GM12878 (cell line): Measurements from ENCODE around the gene C1GALT1. TPM values are rescaled to one million over a fixed set of nuclear protein-coding genes. Genes with fewer than 3 reads are reported as not detected.

Experiments used
- ATAC-seq: fragments of 200-7000 bp; cut with Tn5 transposase; 3 replicates; pipeline ENCODE4 v1.9.1; 2020; ENCODE audit warnings: mild to moderate bottlenecking, moderate library complexity
- Bru-seq: library from RNA; stranded (reverse); fragments of 400-500 nt; gene quantifications from one replicate; lab custom pipeline; 2021; lab: Mats Ljungman, UMichigan
- BruChase-seq, 2 experiments: library from RNA; stranded (reverse); fragments of 400-500 nt; gene quantifications; one replicate each; lab custom pipeline; 2021; lab: Mats Ljungman, UMichigan
- BruUV-seq: library from RNA; stranded (reverse); fragments of 400-500 nt; replicated peaks from 2 replicates; lab custom pipeline; 2021; lab: Mats Ljungman, UMichigan
- CTCF ChIA-PET: fragments of 300-600 bp; sonication (Branson Sonifier 250); formaldehyde crosslinking; extraction: SDS; loops from one replicate; lab custom pipeline; 2021; ENCODE audit warnings: inconsistent platforms; lab: Yijun Ruan, JAX
- POLR2A ChIA-PET: fragments of 350-600 bp; formaldehyde crosslinking; extraction: SDS; loops from one replicate; lab custom pipeline; 2021; ENCODE audit warnings: inconsistent platforms; lab: Charles Lee
- RAD21 ChIA-PET: fragments of 300-600 bp; sonication (Branson Sonifier 250); formaldehyde crosslinking; loops from one replicate; lab custom pipeline; 2023; ENCODE audit warnings: antibody characterized with exemption; ENCODE audit not compliant: unreplicated experiment; lab: Charles Lee
- SMC1A ChIA-PET: fragments of 300-600 bp; sonication (Branson Sonifier 250); formaldehyde crosslinking; loops from one replicate; lab custom pipeline; 2023; ENCODE audit not compliant: unreplicated experiment, uncharacterized antibody; lab: Charles Lee
- DNase-seq: peaks from one replicate; pipeline ENCODE4 v3.0.0-alpha.2; 2011; ENCODE audit warnings: low read depth, low spot score
- FAIRE-seq: peaks from 3 replicates; lab custom pipeline; 2011; peaks lifted over from hg19 to GRCh38; lab: Jason Lieb, UNC
- H2AFZ ChIP-seq: 2 replicates; pipeline ENCODE4 v1.6.0; 2011; ENCODE audit warnings: low read depth, low read length, control low read depth; ENCODE audit not compliant: control insufficient read depth
- H3K27ac ChIP-seq: 2 replicates; pipeline ENCODE4 v1.5.1; 2011; ENCODE audit warnings: control low read depth; ENCODE audit not compliant: control insufficient read depth, insufficient read depth
- H3K27me3 ChIP-seq, 2 experiments: replicated peaks in 1 of 2; 2 replicates each; pipeline versions ENCODE4 v1.6.0 to v1.6.1; 2011; ENCODE audit warnings: low read length in 1 of 2; ENCODE audit not compliant: control insufficient read depth in 2 of 2, insufficient read depth in 2 of 2
- H3K36me3 ChIP-seq, 2 experiments: 2 replicates each; pipeline ENCODE4 v1.5.1; 2011; ENCODE audit warnings: low read length in 1 of 2; ENCODE audit not compliant: control insufficient read depth in 2 of 2, insufficient read depth in 2 of 2
- H3K4me1 ChIP-seq: 2 replicates; pipeline ENCODE4 v1.6.1; 2011; ENCODE audit warnings: mild to moderate bottlenecking, low read length, moderate library complexity, mixed read lengths; ENCODE audit not compliant: control insufficient read depth, insufficient read depth
- H3K4me2 ChIP-seq: 2 replicates; pipeline ENCODE4 v1.6.0; 2011; ENCODE audit warnings: control low read depth; ENCODE audit not compliant: control insufficient read depth, insufficient read depth
- H3K4me3 ChIP-seq: fragments of 200-600 bp; sonication (generic); 2 replicates; pipeline ENCODE4 v1.5.1; 2016
- H3K79me2 ChIP-seq: 2 replicates; pipeline ENCODE4 v1.6.0; 2011; ENCODE audit warnings: low read length; ENCODE audit not compliant: control insufficient read depth, insufficient read depth
- H3K9ac ChIP-seq: 2 replicates; pipeline ENCODE4 v1.8.0; 2011; ENCODE audit warnings: low read length, control low read depth, mixed read lengths; ENCODE audit not compliant: control insufficient read depth, insufficient read depth
- H3K9me3 ChIP-seq: replicated peaks from 3 replicates; pipeline ENCODE4 v1.5.1; 2011; ENCODE audit warnings: mild to moderate bottlenecking, low read length; ENCODE audit not compliant: control insufficient read depth, insufficient read depth
- H4K20me1 ChIP-seq: 2 replicates; pipeline ENCODE4 v1.6.0; 2011; ENCODE audit not compliant: control insufficient read depth, insufficient read depth
- BMI1 ChIP-seq: fragments of 450-650 bp; IDR thresholded peaks from 2 replicates; pipeline ENCODE4 v1.6.1; 2016; ENCODE audit warnings: mild to moderate bottlenecking, moderate library complexity, borderline replicate concordance
- BRCA1 ChIP-seq: IDR thresholded peaks from 2 replicates; pipeline ENCODE4 v1.6.1; 2011; ENCODE audit warnings: low read depth, low read length, improper control_type of control experiment
- CUX1 ChIP-seq: IDR thresholded peaks from 2 replicates; pipeline ENCODE4 v1.6.1; 2012; ENCODE audit warnings: improper control_type of control experiment, low read depth, low read length; ENCODE audit not compliant: insufficient replicate concordance
- EGR1 ChIP-seq, 2 experiments: IDR thresholded peaks; 1 replicate in 1 of 2; 2 replicates in 1 of 2; pipeline ENCODE4 v1.6.1; 2011 to 2012; ENCODE audit warnings: low read depth in 2 of 2, low read length in 2 of 2, borderline replicate concordance in 1 of 2, mild to moderate bottlenecking in 1 of 2, moderate library complexity in 1 of 2
- EP300 ChIP-seq, 2 experiments: fragments of 150-350 bp in 1 of 2; IDR thresholded peaks; 2 replicates each; pipeline ENCODE4 v1.6.1; 2011 to 2012; ENCODE audit warnings: low read depth in 2 of 2, low read length in 2 of 2, borderline replicate concordance in 1 of 2, improper control_type of control experiment in 1 of 2, inconsistent platforms in 1 of 2; ENCODE audit not compliant: control insufficient read depth in 1 of 2
- HDGF ChIP-seq: fragments of 450-650 bp; IDR thresholded peaks from 2 replicates; pipeline ENCODE4 v1.6.1; 2016; ENCODE audit warnings: antibody characterized with exemption
- MEF2A ChIP-seq: IDR thresholded peaks from 2 replicates; pipeline ENCODE4 v1.6.1; 2011; ENCODE audit warnings: low read depth, mild to moderate bottlenecking, low read length, moderate library complexity; ENCODE audit not compliant: insufficient read depth
- TCF12 ChIP-seq: IDR thresholded peaks from 2 replicates; pipeline ENCODE4 v1.6.1; 2011; ENCODE audit warnings: low read depth, mild to moderate bottlenecking, low read length
- YBX1 ChIP-seq: fragments of 450-650 bp; IDR thresholded peaks from 2 replicates; pipeline ENCODE4 v1.6.1; 2016; ENCODE audit warnings: antibody characterized with exemption
- ZSCAN29 ChIP-seq: fragments of 450-650 bp; IDR thresholded peaks from 2 replicates; pipeline ENCODE4 v1.6.1; 2017; ENCODE audit warnings: mild to moderate bottlenecking, moderate library complexity
- WGBS: methylation state at CpG from one replicate; pipeline ENCODE4 v1.1.6; 2016; ENCODE audit warnings: low lambda C conversion rate; ENCODE audit not compliant: insufficient replicate concordance, insufficient coverage; ENCODE audit errors: missing lambda C conversion rate; 5-methylcytosine and 5-hydroxymethylcytosine counted together
- in situ Hi-C: fragments of 300-500 bp; cut with MboI; formaldehyde crosslinking; loops from 9 replicates; pipeline ENCODE4 v1.14.3; 2018; ENCODE audit warnings: mixed read lengths
- intact Hi-C: fragments of 100-400 bp; cut with micrococcal nuclease; formaldehyde crosslinking; loops from one replicate; pipeline ENCODE4 v1.14.2; 2022; ENCODE audit not compliant: unreplicated experiment
- long read RNA-seq, 2 experiments: library from polyadenylated mRNA; unstranded; transcript quantifications; one replicate each; pipeline ENCODE4 v2.0.0, GENCODE V29; 2019 to 2020
- polyA minus RNA-seq, 3 experiments: library from RNA; depleted of rRNA, polyadenylated mRNA; stranded (reverse); fragments of >200 nt; gene quantifications; 2 replicates each; pipeline ENCODE4 v1.2.3, GENCODE V29; 2011
- polyA plus RNA-seq, 11 experiments: library from polyadenylated mRNA; depleted of rRNA in 4 of 11; unstranded in 6 of 11; stranded (reverse) in 5 of 11; fragments of >200 nt; fragmentation: Nextera tagmentation in 4 of 11; fragmentation: Illumina TruSeq in 1 of 11; extraction: Ambion mirVana in 4 of 11; extraction: Trizol in 1 of 11; gene quantifications; 1 replicate in 1 of 11; 2 replicates in 10 of 11; pipeline versions ENCODE4 v1.2.1 to v1.2.3, GENCODE V29; 2011 to 2016; ENCODE audit warnings: inconsistent platforms in 2 of 11, missing spikeins in 2 of 11, low read depth in 1 of 11
- total RNA-seq, 4 experiments: library from RNA; depleted of rRNA in 3 of 4; stranded (reverse); fragments of >200 nt in 3 of 4; fragmentation: Illumina TruSeq in 1 of 4; extraction: Trizol in 1 of 4; gene quantifications; 2 replicates each; pipeline versions ENCODE4 v1.2.1 to v1.2.3, GENCODE V29; 2013 to 2021

The C1GALT1 gene
- 26.1 and 34.1 TPM in 2 replicates for total RNA-seq (2013; cell fraction: nucleolus; rRNA removed)
- 6.0 and 7.7 TPM in 2 replicates for total RNA-seq (2014; rRNA removed)
- total RNA-seq (2014; rRNA removed; fragmentation: Illumina TruSeq; extraction: Trizol): 7.6 and 8.5 TPM in 2 replicates
- 10.6 and 11.2 TPM in 2 replicates for total RNA-seq (2021)
- 2.7 TPM for polyA plus RNA-seq (2011; ENCODE audit: low read depth)
- polyA plus RNA-seq (2011; rRNA removed): 12.1 and 24.0 TPM in 2 replicates
- 4.2 and 5.5 TPM in 2 replicates for polyA plus RNA-seq (2011; cell fraction: cytosol; rRNA removed)
- polyA plus RNA-seq (2011; cell fraction: nucleus; rRNA removed): 4.9 and 5.5 TPM in 2 replicates
- 5.5 and 9.4 TPM in 2 replicates for polyA plus RNA-seq (2012)
- polyA plus RNA-seq (2014; fragmentation: Illumina TruSeq; extraction: Trizol): 5.8 and 8.6 TPM in 2 replicates
- 1 to 10 TPM; 1.6 to 2.7 TPM for polyA plus RNA-seq (2014; fragmentation: Nextera tagmentation; extraction: Ambion mirVana)
- 5.2 and 6.0 TPM in 2 replicates for polyA plus RNA-seq (2014; rRNA removed)
- polyA plus RNA-seq (2016; fragmentation: Nextera tagmentation; extraction: Ambion mirVana): 10 to 100 TPM; 16.9 to 25.0 TPM
- polyA minus RNA-seq (2011; rRNA and poly(A)+ RNA removed): 6.7 and 9.4 TPM in 2 replicates
- 2.7 and 4.4 TPM in 2 replicates for polyA minus RNA-seq (2011; cell fraction: cytosol; rRNA and poly(A)+ RNA removed)
- 9.2 and 18.4 TPM in 2 replicates for polyA minus RNA-seq (2011; cell fraction: nucleus; rRNA and poly(A)+ RNA removed)
- Bru-seq, nascent RNA: percentile 79 among the genes with signal in this experiment
- percentile 68 among the genes with signal in this experiment for BruChase-seq, experiment 1, labeled RNA remaining after a 6-hour chase
- percentile 74 among the genes with signal in this experiment for BruChase-seq, experiment 2, labeled RNA remaining after a 2-hour chase
- long read RNA-seq, experiment 1, full-length matches to known transcripts: 3 of 6 reads
- long read RNA-seq, experiment 1, partial matches to known transcripts: 0 of 6 reads
- long read RNA-seq, experiment 1, other reads (novel, unspliced or antisense): 3 of 6 reads
- long read RNA-seq, experiment 2, full-length matches to known transcripts: 46 of 67 reads
- long read RNA-seq, experiment 2, partial matches to known transcripts: 2 of 67 reads
- long read RNA-seq, experiment 2, other reads (novel, unspliced or antisense): 19 of 67 reads

- H3K27me3 ChIP-seq: no peaks in the 10 kb centered on the region
- intact Hi-C loops (loop anchor here (1.0 to 10.0 kb wide), 5 partner anchors 76 to 352 kb away; partner anchors contain the start of gene COL28A1), in situ Hi-C loops (no loop called here)
- peak within 1 kb of the TSS; percentile 95 for H3K4me3 ChIP-seq
- H3K4me1 ChIP-seq: peaks cover 9% of the 10 kb centered on the region
- no peaks in the 10 kb centered on the region; the same call in 1 of the 2 replicates for H4K20me1 ChIP-seq
- POLR2A ChIA-PET: interaction anchor here (0.7 to 1.5 kb wide), 6 partner anchors 20 to 242 kb away, joined by 3 to 6 read pairs (median 4); no protein-coding TSS in a partner anchor
- DNase-seq: peak; percentile 92
- H3K36me3 ChIP-seq: peaks cover 0 to 4% of the 10 kb centered on the region in 2 experiments; a peak in 1 of 4 replicates
- H3K27ac ChIP-seq: peak within 1 kb of the TSS; percentile 96
- RAD21 ChIA-PET: interaction anchor here (0.6 to 4.1 kb wide), 26 partner anchors 14 to 1114 kb away, joined by 3 to 34 read pairs (median 4); no protein-coding TSS in a partner anchor
- H3K9ac ChIP-seq: peak within 1 kb of the TSS; percentile 88
- H2AFZ ChIP-seq: peak within 1 kb of the TSS; percentile 97
- no TSS peak for BruUV-seq
- 1% methylated on average over 55 of the region's 82 CpGs for WGBS
- H3K9me3 ChIP-seq: no peaks in the 10 kb centered on the region
- FAIRE-seq: peak; percentile 52
- SMC1A ChIA-PET: interaction anchor here (0.7 to 2.6 kb wide), 27 partner anchors 9 to 499 kb away, joined by 3 to 21 read pairs (median 5); no protein-coding TSS in a partner anchor
- peak; percentile 90 for ATAC-seq
- CTCF ChIA-PET: interaction anchor here (0.7 to 4.6 kb wide), 42 partner anchors 20 to 1114 kb away, joined by 3 to 19 read pairs (median 4); no protein-coding TSS in a partner anchor
- H3K79me2 ChIP-seq: peaks cover 32% of the 10 kb centered on the region
- H3K4me2 ChIP-seq: peak within 1 kb of the TSS; percentile 78
- TF ChIP-seq TCF12 (peak; percentile 28; the same call in 1 of the 2 replicates), ZSCAN29 (no peak), YBX1 (no peak), EP300 (IDR thresholded peaks at IDR 0.05; ENCODE audit: borderline replicate concordance in 1 of 2, control insufficient read depth in 1 of 2, low read depth in 2 of 2, low read length in 2 of 2) (0 out of 4 replicates have a peak, but pooled peaks of 1 of the 2 experiments have one; percentile 5), HDGF (no peak; the same call in 1 of the 2 replicates), MEF2A (no peak), CUX1 (no peak), EGR1 (IDR thresholded peaks at IDR 0.05; ENCODE audit: borderline replicate concordance in 1 of 2, low read depth in 2 of 2, low read length in 2 of 2) (peak in 1 of 2 experiments; percentile 7; a peak in 1 of 3 replicates), BMI1 (no peak), BRCA1 (no peak)
Measured at GRCh38 chr7:7182156-7183060, at the start of gene C1GALT1. Gene C1GALT1 (plus strand): TSS chr7:7182544. CDS start chr7:7234320, 51,776 bp downstream.
